ENCODE data around the gene SHB. TPM values are rescaled to one million over a fixed set of nuclear protein-coding genes. Genes with fewer than 3 reads are reported as not detected.
"Not testable (repeated sequence)": the region's sequence is repeated elsewhere in the genome, so short reads cannot be mapped to it uniquely, and the experiment has no call there.

Gene SHB
- total and polyA plus RNA-seq, 2 donors (not counting 1 experiment from before 2014, with no cell fraction given) = 9.9 to 13.9 TPM

GRCh38 chr9:37966412-37967013, 102.5 kb downstream of the SHB start:
- Histone ChIP-seq H3K9ac (ENCODE audit: insufficient read depth, low read length) (no peak overlapping the region), H3K36me3 (ENCODE audit: control insufficient read depth, insufficient read depth, low read length) (peaks cover 7% of the 10 kb centered on the region), H3K27me3 (ENCODE audit: control insufficient read depth, insufficient read depth, low read length) (no peaks in the 10 kb centered on the region), H3K4me2 (ENCODE audit: extremely low read depth, insufficient read depth, low read length) (no peak overlapping the region), H3K27ac (ENCODE audit: insufficient read depth, low read length) (peak overlapping the region; percentile 52), H3K4me3 (replicated peaks in 1 of 4; ENCODE audit: control extremely low read depth in 1 of 4, insufficient read depth in 1 of 4, low read depth in 3 of 4, low read length in 4 of 4) (no peak overlapping the region), H2AFZ (ENCODE audit: low read length) (no peak overlapping the region), H3K79me2 (ENCODE audit: control insufficient read depth, insufficient read depth, low read length) (peaks cover 30% of the 10 kb centered on the region), H3K9me3 (ENCODE audit: control insufficient read depth, insufficient read depth, low read depth, low read length) (no peaks in the 10 kb centered on the region), H4K20me1 (ENCODE audit: control insufficient read depth, extremely low read depth, insufficient read depth, low read length) (no peaks in the 10 kb centered on the region), H3K4me1 (ENCODE audit: control insufficient read depth, extremely low read depth, insufficient read depth, low read length) (peaks cover 36% of the 10 kb centered on the region)
- DNase-seq (ENCODE audit: low read depth in 2 of 2) = peak in 1 of 2 donors; percentile 41
- TF ChIP-seq CTCF (conservative IDR thresholded peaks at IDR 0.05 in 1 of 2, IDR thresholded peaks at IDR 0.05 in 1 of 2; ENCODE audit: low read depth in 1 of 2, low read length in 2 of 2) = no peak
- no peak for TF ChIP-seq EZH2 (IDR thresholded peaks at IDR 0.05; ENCODE audit: low read length, missing control alignments)

GRCh38 chr9:37965676-37966345, 103.2 kb downstream of the SHB start:
- Histone ChIP-seq H3K4me1 (ENCODE audit: control insufficient read depth, extremely low read depth, insufficient read depth, low read length) (peaks cover 36% of the 10 kb centered on the region), H3K27ac (ENCODE audit: insufficient read depth, low read length) (peak overlapping the region; percentile 52)
- peak; percentile 57 to 74 for DNase-seq (ENCODE audit: low read depth in 2 of 2)

GRCh38 chr9:37965116-37965515, 103.9 kb downstream of the SHB start:
- H3K27me3 ChIP-seq (ENCODE audit: control insufficient read depth, insufficient read depth, low read length) = no peaks in the 10 kb centered on the region
- H3K4me2 ChIP-seq (ENCODE audit: extremely low read depth, insufficient read depth, low read length) = no peak overlapping the region
- TF ChIP-seq CTCF (conservative IDR thresholded peaks at IDR 0.05 in 1 of 2, IDR thresholded peaks at IDR 0.05 in 1 of 2; ENCODE audit: low read depth in 1 of 2, low read length in 2 of 2) = no peak
- TF ChIP-seq EZH2 (IDR thresholded peaks at IDR 0.05; ENCODE audit: low read length, missing control alignments) = no peak
- no peak overlapping the region for H3K9ac ChIP-seq (ENCODE audit: insufficient read depth, low read length)
- H3K79me2 ChIP-seq (ENCODE audit: control insufficient read depth, insufficient read depth, low read length) = peaks cover 26% of the 10 kb centered on the region
- no peak overlapping the region for H3K4me3 ChIP-seq (replicated peaks in 1 of 4; ENCODE audit: control extremely low read depth in 1 of 4, insufficient read depth in 1 of 4, low read depth in 3 of 4, low read length in 4 of 4)
- H2AFZ ChIP-seq (ENCODE audit: low read length) = no peak overlapping the region
- no peaks in the 10 kb centered on the region for H3K9me3 ChIP-seq (ENCODE audit: control insufficient read depth, insufficient read depth, low read depth, low read length)
- H4K20me1 ChIP-seq (ENCODE audit: control insufficient read depth, extremely low read depth, insufficient read depth, low read length) = no peaks in the 10 kb centered on the region
- peaks cover 4% of the 10 kb centered on the region for H3K36me3 ChIP-seq (ENCODE audit: control insufficient read depth, insufficient read depth, low read length)
- peak overlapping the region; percentile 95 for H3K27ac ChIP-seq (ENCODE audit: insufficient read depth, low read length)
- DNase-seq (ENCODE audit: low read depth in 2 of 2) = no peak
- peaks cover 36% of the 10 kb centered on the region for H3K4me1 ChIP-seq (ENCODE audit: control insufficient read depth, extremely low read depth, insufficient read depth, low read length)

More at GRCh38 chr9:37965676-37966345, 103.2 kb downstream of the SHB start:
- H3K4me2 ChIP-seq (ENCODE audit: extremely low read depth, insufficient read depth, low read length); H3K36me3 ChIP-seq (ENCODE audit: control insufficient read depth, insufficient read depth, low read length); H3K9ac ChIP-seq (ENCODE audit: insufficient read depth, low read length); H3K4me3 ChIP-seq (replicated peaks in 1 of 4; ENCODE audit: control extremely low read depth in 1 of 4, insufficient read depth in 1 of 4, low read depth in 3 of 4, low read length in 4 of 4); H2AFZ ChIP-seq (ENCODE audit: low read length); H3K27me3 ChIP-seq (ENCODE audit: control insufficient read depth, insufficient read depth, low read length); H4K20me1 ChIP-seq (ENCODE audit: control insufficient read depth, extremely low read depth, insufficient read depth, low read length); H3K9me3 ChIP-seq (ENCODE audit: control insufficient read depth, insufficient read depth, low read depth, low read length): not testable (repeated sequence)
- H3K79me2 ChIP-seq (ENCODE audit: control insufficient read depth, insufficient read depth, low read length) = peaks cover 27% of the 10 kb centered on the region
